NCI-H128 (cell line): ENCODE results near the gene LIN7C.

Source experiments
- DNase-seq: peaks from one replicate; lab custom pipeline; 2025; ENCODE audit not compliant: unreplicated experiment; lab: John Stamatoyannopoulos, UW

LIN7C gene

GRCh38 chr11:27509908-27510307, 3.3 kb upstream of the LIN7C start:
- DNase-seq, result no peak

GRCh38 chr11:27507557-27508322, 1.2 kb upstream of the LIN7C start:
- no peak for DNase-seq

DNA sequence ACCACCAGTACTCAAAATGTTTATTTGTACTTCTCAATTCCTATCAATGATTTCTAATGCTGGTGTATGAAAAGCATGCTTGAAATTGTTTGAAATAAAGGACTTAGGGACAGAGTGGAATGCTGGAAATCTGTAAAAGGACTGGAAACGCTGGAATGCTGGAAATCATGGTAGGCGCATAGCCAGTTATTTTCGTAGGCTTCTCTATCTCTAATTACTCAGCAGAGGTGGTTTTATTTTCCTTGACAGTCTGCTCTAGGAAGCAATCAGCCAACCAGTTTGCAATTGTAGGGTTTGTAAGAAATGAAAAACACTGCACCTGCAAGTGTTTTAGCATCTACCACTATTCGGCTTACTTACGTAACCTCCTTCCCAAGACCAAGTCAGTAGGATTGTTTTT, 788 bp downstream of the LIN7C start:
- DNase-seq, result no peak

DNA sequence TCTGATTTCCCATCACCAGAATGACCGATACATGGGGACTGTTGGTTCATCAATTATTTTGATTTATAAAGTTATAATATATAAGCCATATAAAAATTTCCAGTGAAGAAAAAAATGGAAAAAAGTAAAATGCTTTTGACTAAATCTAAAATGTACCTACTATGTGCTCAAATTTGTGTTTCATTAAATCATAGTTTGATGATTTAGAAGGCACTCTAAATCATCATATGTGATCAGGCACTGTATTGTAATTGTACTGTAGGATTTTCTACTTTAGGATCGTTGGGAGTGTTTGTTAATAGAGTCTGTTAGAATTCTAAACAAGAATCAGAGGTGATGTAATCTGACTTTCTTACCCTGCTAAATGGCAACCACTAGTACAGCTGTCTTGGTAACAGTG, 2.4 kb downstream of the LIN7C start:
- DNase-seq, result no peak

DNA sequence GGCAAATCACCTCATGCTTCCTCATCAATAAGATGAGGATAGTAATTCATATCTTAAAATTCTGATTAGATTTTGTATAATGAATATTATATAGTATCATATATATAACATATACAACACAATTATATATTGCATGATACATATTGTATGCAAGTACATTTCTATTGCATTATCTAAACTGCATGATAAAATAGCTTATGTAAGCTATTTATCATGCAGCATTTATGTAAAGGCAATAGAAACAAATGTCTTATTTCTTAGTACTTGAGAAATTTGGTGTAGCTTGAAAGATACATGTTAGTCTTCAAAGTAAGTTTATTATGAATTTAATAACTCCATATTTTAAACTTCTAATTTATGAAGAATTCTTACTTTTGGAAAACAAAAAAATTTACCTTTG, 5.5 kb downstream of the LIN7C start:
- no peak for DNase-seq

DNA sequence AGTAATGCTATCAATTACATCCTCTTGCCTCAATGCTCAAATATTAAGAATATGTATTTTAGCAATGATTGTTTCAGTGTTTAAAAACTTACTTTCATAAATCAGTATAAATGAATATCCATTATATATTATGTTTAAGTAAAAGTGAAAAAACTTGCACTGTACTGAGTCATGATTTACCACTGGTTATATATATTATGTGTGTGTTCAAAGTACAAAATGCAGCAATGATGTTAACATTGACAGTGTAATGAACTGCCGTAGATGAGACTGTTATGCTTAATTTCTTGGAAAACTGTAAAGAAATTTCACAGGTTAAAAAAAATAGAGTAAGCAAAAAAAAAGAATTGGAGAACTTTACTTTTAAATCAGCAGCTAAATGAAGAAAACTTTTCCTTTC, 8.7 kb downstream of the LIN7C start:
- no peak for DNase-seq

DNA sequence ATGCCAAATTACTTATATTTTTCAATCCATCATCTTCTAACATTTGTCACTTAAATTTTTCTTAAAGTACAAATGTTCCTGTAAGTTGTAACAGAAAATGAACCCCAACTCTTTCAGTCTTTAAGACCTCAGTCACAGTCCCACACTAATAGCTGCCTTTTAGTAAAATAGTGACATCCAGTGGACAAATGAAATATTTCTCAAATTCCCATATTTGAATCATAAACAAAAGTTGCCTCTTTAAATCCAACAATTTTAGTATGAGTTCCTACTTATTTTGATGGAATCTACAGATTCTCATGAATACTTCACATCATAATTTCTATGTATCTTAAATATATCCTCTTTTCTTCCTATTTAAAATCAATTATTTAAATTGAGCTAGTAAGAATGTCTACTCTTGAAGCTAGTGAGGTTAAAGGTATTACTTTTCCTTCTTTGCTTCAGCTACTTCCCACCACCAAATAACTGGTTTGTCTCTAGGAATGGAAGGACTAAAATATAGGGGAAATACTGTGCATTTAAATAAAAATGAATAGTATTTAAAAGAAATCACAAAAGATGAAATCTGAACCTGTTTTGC, 9.2 kb downstream of the LIN7C start:
- DNase-seq, result no peak

DNA sequence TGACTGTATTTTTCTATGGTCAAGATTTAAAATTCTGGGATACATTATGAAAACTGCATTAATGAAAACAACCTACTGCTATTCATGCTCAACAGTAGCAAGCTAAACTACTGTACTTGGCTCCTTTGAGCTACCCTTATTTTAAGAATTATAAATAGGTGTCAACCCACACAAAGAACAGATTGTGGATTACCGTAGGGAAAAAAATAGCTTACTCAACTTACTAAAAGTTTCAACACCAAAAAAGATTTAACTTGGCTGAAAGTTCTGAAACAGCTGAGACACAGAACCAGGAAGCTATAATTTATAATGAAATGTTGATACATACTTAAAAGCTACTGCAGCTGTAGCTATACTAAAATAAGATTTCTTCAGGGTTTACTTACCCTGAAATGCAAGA, 10.1 kb downstream of the LIN7C start:
- DNase-seq, result no peak

DNA sequence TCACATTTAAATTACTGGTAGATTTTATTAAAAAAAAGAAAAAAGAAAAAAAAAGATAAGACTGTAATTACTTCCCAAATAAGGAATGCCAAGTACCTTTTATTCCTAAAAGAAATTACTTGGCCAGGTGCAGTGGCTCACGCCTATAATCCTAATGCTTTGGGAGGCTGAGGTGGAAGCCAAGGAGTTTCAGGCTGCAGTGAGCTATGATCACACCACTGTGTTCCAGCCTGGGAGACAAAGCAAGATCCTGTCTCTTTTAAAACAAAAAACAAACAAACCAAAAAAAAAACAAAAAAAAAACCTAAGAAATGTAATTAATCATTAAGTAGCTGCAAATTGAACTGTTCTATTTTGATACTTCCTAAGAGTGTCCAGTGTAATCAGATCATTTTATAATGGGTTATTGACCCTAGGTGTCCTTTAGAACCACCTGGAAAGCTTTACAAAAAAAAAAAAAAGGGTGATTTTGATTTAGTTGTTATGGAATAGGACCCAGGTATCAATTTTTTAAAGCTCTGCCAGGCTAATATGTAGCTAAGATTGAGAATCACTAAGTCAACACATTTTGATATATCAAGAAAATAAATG, 10.8 kb downstream of the LIN7C start:
- no peak for DNase-seq

- DNase-seq, result no peak
Measured at GRCh38 chr11:27489092-27489491, 17.5 kb downstream of the LIN7C start.

DNA sequence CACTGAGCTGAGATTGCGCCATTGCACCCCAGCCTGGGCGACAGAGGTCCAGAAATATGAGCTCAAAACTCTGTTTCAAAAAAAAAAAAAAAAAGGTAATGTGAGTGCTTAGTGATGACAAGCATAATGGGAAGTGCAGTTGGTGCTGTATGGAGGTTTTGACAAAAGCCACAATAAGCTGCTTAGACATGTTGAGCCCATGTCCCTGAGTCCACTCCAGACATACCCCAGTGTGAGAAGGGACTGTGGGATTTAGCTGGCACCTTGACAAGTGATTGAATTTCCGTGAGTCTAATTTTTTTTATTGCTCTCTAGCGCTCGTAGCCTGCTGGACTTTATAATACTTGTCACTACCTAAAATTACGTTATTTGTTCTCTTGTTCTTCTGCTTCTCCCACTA, 18.9 kb downstream of the LIN7C start:
- DNase-seq, result no peak

DNA sequence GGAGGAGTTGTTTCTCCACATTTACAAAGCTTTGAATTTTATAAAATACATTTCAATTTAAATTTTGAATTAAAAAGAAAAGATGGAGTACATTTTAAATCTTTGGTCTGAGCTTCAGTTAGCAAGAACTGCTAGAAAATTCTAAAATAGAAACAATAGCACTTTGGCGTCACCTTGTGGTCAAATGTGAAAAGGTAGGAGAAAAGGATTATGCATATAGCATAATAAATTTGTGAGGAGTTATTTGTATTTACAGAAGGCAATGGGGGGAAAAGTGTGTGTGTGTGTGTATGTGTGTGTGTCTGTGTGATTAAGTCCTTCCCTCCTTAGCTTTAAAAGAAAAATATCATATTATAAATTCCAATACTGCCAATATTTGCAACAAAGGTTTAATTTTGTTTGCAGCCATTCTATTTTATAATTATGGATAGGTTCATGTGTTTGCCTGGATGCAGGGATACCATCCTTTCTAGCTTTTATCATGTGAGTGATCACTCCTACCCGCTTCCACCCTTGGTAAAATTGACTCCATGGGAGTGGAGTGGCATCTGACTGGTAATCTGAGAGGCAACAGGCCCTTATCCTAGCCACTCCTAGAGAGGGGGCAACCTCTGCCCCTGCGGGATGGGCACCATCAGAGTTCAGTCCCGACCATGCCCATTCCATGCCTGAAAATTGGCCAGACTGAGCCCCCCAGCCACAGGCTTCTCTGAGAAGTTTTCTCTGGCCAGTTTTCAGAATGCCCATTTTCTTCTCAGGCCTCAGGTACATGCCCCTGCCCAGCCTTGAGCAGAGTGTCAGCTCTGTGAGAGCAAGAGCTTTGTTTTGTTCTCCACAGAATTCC, 20.4 kb downstream of the LIN7C start:
- peak; percentile 53 for DNase-seq

DNA sequence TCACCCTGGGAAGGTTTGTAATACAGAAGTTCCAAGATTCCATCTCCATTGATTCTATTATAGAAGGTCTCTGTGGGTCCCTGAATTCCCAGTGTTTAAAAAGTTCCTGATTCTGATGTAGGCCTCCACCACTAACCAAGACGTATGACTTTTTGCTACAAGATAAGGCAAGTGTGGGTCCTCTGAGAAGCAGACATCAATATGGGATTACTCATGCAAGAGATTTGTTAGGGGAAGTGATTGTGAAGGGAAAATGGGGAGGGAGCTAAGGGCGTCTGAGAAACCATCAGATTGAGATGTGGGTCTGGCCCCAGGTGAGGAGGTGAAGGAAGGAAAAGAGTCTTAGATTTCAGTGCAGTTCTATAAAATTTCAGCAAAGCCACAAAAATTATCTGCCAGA, 23.8 kb downstream of the LIN7C start:
- no peak for DNase-seq

GRCh38 chr11:27481992-27482391, 24.6 kb downstream of the LIN7C start:
- no peak for DNase-seq

- DNase-seq, result no peak
Measured at GRCh38 chr11:27477831-27478230, 28.7 kb downstream of the LIN7C start.

DNA sequence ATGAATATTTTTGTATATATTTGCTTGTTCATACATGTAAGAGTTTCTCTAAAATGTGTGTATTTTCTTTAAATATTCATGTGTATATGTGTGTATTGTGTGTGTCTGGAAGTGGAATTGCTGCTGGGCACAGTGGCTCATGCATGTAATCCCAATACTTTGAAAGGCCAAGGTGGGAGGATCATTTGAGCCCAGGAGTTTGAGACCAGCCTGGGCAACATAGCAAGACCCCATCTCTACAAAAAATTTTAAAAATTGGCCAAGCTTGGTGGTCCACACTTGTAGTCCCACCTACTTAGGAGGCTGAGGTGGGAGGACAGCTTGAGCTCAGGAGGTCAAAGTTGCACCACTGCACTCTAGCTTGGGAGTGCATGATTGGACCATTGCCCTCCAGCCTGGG, 29.3 kb downstream of the LIN7C start:
- DNase-seq, result no peak

DNA sequence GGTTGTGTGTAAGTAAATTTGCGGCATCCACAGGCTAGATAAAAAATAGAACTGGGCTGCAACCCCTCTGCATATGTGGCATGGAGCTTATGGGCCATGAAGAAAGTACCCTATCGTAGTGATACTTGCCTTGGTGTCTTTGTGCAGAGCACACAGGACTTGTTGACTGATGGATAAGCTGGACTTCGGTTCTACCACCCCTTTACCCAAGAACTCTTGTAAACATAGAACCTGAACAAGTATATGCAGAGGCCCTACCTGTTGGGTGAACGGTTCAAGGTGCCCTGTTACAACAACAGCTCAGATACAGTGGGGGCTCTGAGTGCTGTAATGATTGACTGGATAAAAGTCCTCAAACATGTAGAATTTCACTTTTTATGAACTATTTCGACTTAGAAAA, 30.9 kb downstream of the LIN7C start:
- DNase-seq, result no peak

DNA sequence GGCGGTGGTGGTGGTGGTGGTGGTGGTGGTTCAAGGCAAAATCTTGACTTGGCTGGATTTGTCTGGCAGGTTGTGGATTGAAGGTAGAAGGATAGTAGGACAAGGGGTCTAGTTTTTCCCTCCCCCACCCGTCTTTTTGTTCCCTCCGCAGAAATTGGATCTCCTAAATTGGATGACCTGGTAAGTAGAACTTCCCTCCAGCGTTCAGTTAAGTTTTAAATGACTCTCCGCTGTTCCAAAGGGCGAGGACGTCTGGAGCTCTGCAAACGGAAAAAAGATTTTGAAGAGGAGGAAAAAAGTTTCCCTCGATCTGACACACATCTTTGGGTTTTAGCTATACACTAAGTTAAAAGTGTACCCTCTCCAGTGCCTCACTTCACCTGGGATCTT, 33.6 kb downstream of the LIN7C start:
- no peak for DNase-seq

GRCh38 chr11:27472398-27473016, 34.1 kb downstream of the LIN7C start, which contains the start of gene LGR4:
Gene LGR4 (minus strand): TSS chr11:27472790. CDS start chr11:27472302, 488 bp downstream.
- peak; percentile 90 for DNase-seq

- DNase-seq, result no peak
Measured at GRCh38 chr11:27471589-27472397, 34.8 kb downstream of the LIN7C start.
